ENCODE data around the gene CXCL1.

The CXCL1 gene

GRCh38 chr4:73822812-73823504, 46.2 kb upstream of the CXCL1 start:
- Histone ChIP-seq H3K4me3 (replicated peaks; ENCODE audit: insufficient read depth, low read length) (no peak overlapping the region), H3K27ac (replicated peaks) (peak overlapping the region; percentile 8; the same call in 1 of the 2 replicates)
- DNase-seq (ENCODE audit: low read depth in 1 of 2, low spot score in 1 of 2), result peak; percentile 39 to 73

DNA sequence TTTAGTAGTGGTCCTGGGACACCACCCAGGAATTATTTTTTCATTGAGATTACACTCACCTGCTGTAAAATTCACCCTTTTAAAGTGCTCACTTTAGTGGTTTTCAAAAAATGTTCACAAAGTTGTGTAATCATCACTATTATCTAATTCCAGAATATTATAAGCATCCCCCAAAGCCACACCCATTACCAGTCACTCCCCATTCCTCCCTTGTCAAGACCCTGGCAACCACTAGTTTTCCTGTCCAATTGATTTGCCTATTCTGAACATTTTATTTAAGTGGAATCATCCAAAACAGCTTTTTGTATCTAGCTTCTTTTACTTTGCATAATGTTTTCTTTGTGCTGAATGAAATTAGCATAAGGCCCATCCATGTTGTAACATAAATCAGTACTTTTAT, 45.4 kb upstream of the CXCL1 start:
- TF ChIP-seq REST (IDR thresholded peaks at IDR 0.05; ENCODE audit: insufficient replicate concordance, low read depth) (no peak), SPI1 (IDR thresholded peaks at IDR 0.05; ENCODE audit: borderline replicate concordance, low read depth) (no peak), POLR2AphosphoS5 (IDR thresholded peaks at IDR 0.05; ENCODE audit: low read depth) (no peak), GABPA (IDR thresholded peaks at IDR 0.05; ENCODE audit: low read depth) (no peak)
- TF ChIP-seq, protein P1, sequence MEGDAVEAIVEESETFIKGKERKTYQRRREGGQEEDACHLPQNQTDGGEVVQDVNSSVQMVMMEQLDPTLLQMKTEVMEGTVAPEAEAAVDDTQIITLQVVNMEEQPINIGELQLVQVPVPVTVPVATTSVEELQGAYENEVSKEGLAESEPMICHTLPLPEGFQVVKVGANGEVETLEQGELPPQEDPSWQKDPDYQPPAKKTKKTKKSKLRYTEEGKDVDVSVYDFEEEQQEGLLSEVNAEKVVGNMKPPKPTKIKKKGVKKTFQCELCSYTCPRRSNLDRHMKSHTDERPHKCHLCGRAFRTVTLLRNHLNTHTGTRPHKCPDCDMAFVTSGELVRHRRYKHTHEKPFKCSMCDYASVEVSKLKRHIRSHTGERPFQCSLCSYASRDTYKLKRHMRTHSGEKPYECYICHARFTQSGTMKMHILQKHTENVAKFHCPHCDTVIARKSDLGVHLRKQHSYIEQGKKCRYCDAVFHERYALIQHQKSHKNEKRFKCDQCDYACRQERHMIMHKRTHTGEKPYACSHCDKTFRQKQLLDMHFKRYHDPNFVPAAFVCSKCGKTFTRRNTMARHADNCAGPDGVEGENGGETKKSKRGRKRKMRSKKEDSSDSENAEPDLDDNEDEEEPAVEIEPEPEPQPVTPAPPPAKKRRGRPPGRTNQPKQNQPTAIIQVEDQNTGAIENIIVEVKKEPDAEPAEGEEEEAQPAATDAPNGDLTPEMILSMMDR (IDR thresholded peaks at IDR 0.05; ENCODE audit: insufficient read depth, low read length), result no peak
- Histone ChIP-seq H3K27ac (replicated peaks) (no peak overlapping the region; the same call in 1 of the 2 replicates), H3K4me3 (replicated peaks; ENCODE audit: insufficient read depth, low read length) (no peak overlapping the region), H3K27me3 (ENCODE audit: insufficient read depth, poor library complexity, severe bottlenecking) (no peaks in the 10 kb centered on the region)
- no peak for DNase-seq (ENCODE audit: low read depth in 1 of 2, low spot score in 1 of 2)

More at GRCh38 chr4:73822812-73823504, 46.2 kb upstream of the CXCL1 start:
- no peak for TF ChIP-seq SPI1 (IDR thresholded peaks at IDR 0.05; ENCODE audit: borderline replicate concordance, low read depth)
- TF ChIP-seq GABPA (IDR thresholded peaks at IDR 0.05; ENCODE audit: low read depth), result no peak
- no peak for TF ChIP-seq POLR2AphosphoS5 (IDR thresholded peaks at IDR 0.05; ENCODE audit: low read depth)
- TF ChIP-seq, protein P1 (IDR thresholded peaks at IDR 0.05; ENCODE audit: insufficient read depth, low read length), result no peak
- no peak for TF ChIP-seq REST (IDR thresholded peaks at IDR 0.05; ENCODE audit: insufficient replicate concordance, low read depth)
- no peaks in the 10 kb centered on the region for H3K27me3 ChIP-seq (ENCODE audit: insufficient read depth, poor library complexity, severe bottlenecking)

- Histone ChIP-seq H3K27ac (replicated peaks) (peak overlapping the region; percentile 62), H3K27me3 (ENCODE audit: insufficient read depth, poor library complexity, severe bottlenecking) (no peaks in the 10 kb centered on the region), H3K4me3 (replicated peaks; ENCODE audit: insufficient read depth, low read length) (no peak overlapping the region)
- TF ChIP-seq REST (IDR thresholded peaks at IDR 0.05; ENCODE audit: insufficient replicate concordance, low read depth) (no peak), POLR2AphosphoS5 (IDR thresholded peaks at IDR 0.05; ENCODE audit: low read depth) (peak; percentile 49; the same call in 1 of the 2 replicates), GABPA (IDR thresholded peaks at IDR 0.05; ENCODE audit: low read depth) (no peak)
- peak; percentile 72 to 81 for DNase-seq (ENCODE audit: low read depth in 1 of 2, low spot score in 1 of 2)
Observed at GRCh38 chr4:73828956-73829355, 40.2 kb upstream of the CXCL1 start.

Measured in HL-60 (cell line).